Mesendoderm (in vitro differentiated cells): ENCODE data around the gene TNS3.

ENCODE experiments used
- DNase-seq: peaks from one replicate; pipeline ENCODE4 v3.0.0; 2013
- H2AK5ac ChIP-seq: 2 replicates; pipeline ENCODE4 v1.6.1; 2013; ENCODE audit warnings: low read length, inconsistent platforms
- H2BK120ac ChIP-seq: 2 replicates; pipeline ENCODE4 v1.6.1; 2013; ENCODE audit warnings: low read depth, mild to moderate bottlenecking, low read length, moderate library complexity, mixed read lengths
- H2BK15ac ChIP-seq: replicated peaks from 2 replicates; pipeline ENCODE4 v1.6.1; 2013; ENCODE audit warnings: low read depth, mild to moderate bottlenecking, moderate library complexity
- H2BK5ac ChIP-seq: 2 replicates; pipeline ENCODE4 v1.6.1; 2013; ENCODE audit warnings: low read length, inconsistent platforms
- H3K18ac ChIP-seq: 2 replicates; pipeline ENCODE4 v1.6.1; 2013; ENCODE audit warnings: mild to moderate bottlenecking, low read length, mixed read lengths
- H3K23ac ChIP-seq: one replicate; pipeline ENCODE4 v1.6.1; 2013; ENCODE audit warnings: low read length
- H3K27ac ChIP-seq: 2 replicates; pipeline ENCODE4 v1.5.1; 2013; ENCODE audit warnings: low read depth, mild to moderate bottlenecking, inconsistent platforms, low read length, moderate library complexity
- H3K27me3 ChIP-seq: 2 replicates; pipeline ENCODE4 v1.6.1; 2013; ENCODE audit warnings: low read length, control low read depth, mild to moderate bottlenecking, inconsistent platforms; ENCODE audit not compliant: insufficient read depth, poor library complexity
- H3K36me3 ChIP-seq: 2 replicates; pipeline ENCODE4 v1.6.1; 2013; ENCODE audit warnings: low read length, inconsistent platforms; ENCODE audit not compliant: control insufficient read depth, insufficient read depth
- H3K4ac ChIP-seq: one replicate; pipeline ENCODE4 v1.6.1; 2013; ENCODE audit warnings: low read depth, mild to moderate bottlenecking, low read length, moderate library complexity
- H3K4me1 ChIP-seq: 2 replicates; pipeline ENCODE4 v1.6.1; 2013; ENCODE audit warnings: low read depth, low read length, inconsistent platforms; ENCODE audit not compliant: control insufficient read depth
- H3K4me2 ChIP-seq: 2 replicates; pipeline ENCODE4 v1.6.1; 2013; ENCODE audit warnings: low read length
- H3K4me3 ChIP-seq: 2 replicates; pipeline ENCODE4 v1.5.1; 2013; ENCODE audit warnings: mild to moderate bottlenecking, low read length
- H3K56ac ChIP-seq: one replicate; pipeline ENCODE4 v1.6.1; 2013; ENCODE audit warnings: low read length
- H3K79me1 ChIP-seq: 2 replicates; pipeline ENCODE4 v1.6.1; 2013; ENCODE audit warnings: low read length, inconsistent platforms
- H3K79me2 ChIP-seq: 2 replicates; pipeline ENCODE4 v1.6.1; 2013; ENCODE audit warnings: mild to moderate bottlenecking, low read length; ENCODE audit not compliant: control insufficient read depth, insufficient read depth
- H3K9ac ChIP-seq: 2 replicates; pipeline ENCODE4 v1.6.1; 2013; ENCODE audit warnings: low read length, inconsistent platforms
- H4K5ac ChIP-seq: one replicate; pipeline ENCODE4 v1.6.1; 2013; ENCODE audit warnings: low read length
- H4K8ac ChIP-seq: one replicate; pipeline ENCODE4 v1.6.1; 2013; ENCODE audit warnings: low read depth, mild to moderate bottlenecking, control low read depth, low read length, moderate library complexity
- WGBS: extraction: QIAGEN DNeasy Blood & Tissue Kit; methylation state at CpG from one replicate; pipeline ENCODE4 v1.1.7; 2013; ENCODE audit warnings: low lambda C conversion rate, missing lambda C conversion rate; ENCODE audit not compliant: insufficient coverage; ENCODE audit errors: extremely low coverage; 5-methylcytosine and 5-hydroxymethylcytosine counted together

Gene TNS3

DNA sequence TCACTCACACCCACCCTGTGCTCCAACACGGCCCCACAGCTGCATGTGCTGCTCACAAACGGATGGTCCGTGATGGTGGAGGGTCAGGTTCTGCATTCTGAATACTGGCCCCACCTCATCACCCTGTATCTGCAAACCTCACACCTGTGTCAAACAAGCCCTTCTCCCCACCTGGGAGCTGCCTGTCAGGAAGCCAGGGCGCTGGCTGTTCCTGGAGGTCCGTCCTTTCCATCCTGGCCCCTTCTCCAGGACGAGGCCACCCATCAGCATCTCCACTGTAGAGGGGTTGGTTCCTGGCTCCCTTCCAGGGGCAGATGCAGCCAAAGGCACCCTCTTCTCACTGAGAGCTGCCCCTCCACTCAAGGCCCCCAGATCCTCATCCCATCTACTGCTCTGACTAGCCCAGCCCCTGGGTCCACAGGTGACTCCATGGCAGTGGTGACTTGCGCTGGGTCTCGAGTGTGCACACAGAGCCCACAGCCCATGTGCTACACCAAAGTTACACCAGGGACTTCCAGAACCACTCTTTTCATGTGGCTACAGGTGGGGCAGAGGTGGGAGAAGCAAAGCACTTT lies 229.4 kb downstream of the TNS3 start:
- no peak overlapping the region for H3K18ac ChIP-seq
- H3K79me2 ChIP-seq, result no peaks in the 10 kb centered on the region
- no peak overlapping the region for H3K56ac ChIP-seq
- H2BK15ac ChIP-seq, result no peak overlapping the region
- no peaks in the 10 kb centered on the region for H3K27me3 ChIP-seq
- DNase-seq, result no peak
- H2BK120ac ChIP-seq, result no peak overlapping the region
- H2AK5ac ChIP-seq, result no peak overlapping the region
- H2BK5ac ChIP-seq, result no peak overlapping the region
- no peak overlapping the region for H3K4me3 ChIP-seq
- no peak overlapping the region for H3K4ac ChIP-seq
- H3K36me3 ChIP-seq, result no peaks in the 10 kb centered on the region
- H3K79me1 ChIP-seq, result no peaks in the 10 kb centered on the region
- WGBS, result no CpG with 5 or more reads among the region's 8 CpGs
- H3K9ac ChIP-seq, result no peak overlapping the region
- H4K5ac ChIP-seq, result no peak overlapping the region
- no peak overlapping the region for H4K8ac ChIP-seq
- H3K4me2 ChIP-seq, result no peak overlapping the region
- no peak overlapping the region for H3K27ac ChIP-seq
- H3K23ac ChIP-seq, result no peak overlapping the region
- peaks cover 2% of the 10 kb centered on the region for H3K4me1 ChIP-seq

DNA sequence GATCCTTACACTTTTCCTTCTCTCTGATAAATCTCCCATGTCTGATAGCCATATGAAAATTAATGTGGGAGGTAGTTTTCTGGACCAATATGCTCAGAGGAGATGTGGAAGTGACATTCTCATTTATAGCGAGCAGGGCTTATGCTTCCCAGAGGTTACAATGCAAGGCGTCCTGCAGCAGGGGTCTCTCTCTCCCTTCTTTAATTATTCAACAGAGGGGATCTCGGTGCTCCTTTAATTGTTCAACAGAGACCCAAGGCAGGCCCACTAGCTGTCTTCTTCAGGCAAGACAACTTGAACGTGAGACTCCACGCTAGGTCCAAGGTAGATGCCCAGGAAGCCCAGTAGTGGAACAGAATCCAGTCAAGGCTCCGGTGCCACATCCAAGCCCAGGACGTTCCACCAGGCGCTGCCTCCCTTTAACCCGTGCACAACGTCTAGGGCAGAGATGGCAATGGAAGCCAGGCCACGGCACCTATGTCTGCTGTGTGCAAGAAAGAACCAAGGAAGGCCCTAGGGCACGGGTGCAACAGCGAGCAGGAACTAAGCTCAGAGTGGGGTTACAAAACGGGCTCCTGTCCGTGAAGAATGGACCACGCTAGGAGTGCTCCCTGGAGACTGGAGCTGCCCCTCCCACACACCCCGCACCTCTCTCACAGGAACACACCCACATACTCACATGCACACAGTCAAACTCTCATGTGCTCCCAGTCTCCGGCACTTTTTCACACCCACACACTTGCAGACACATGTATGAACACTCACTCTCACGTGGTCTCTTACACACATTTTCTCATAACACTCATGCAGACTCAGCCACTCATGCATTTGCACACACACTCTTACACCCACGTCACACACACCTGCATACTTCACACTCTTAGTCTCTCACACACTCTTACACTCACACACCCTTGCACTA lies 230.4 kb downstream of the TNS3 start:
- no peak overlapping the region for H3K4me3 ChIP-seq
- H3K18ac ChIP-seq, result no peak overlapping the region
- no peak overlapping the region for H3K4me2 ChIP-seq
- DNase-seq, result peak; percentile 27
- H3K4ac ChIP-seq, result no peak overlapping the region
- H3K23ac ChIP-seq, result no peak overlapping the region
- no peak overlapping the region for H4K5ac ChIP-seq
- H3K79me2 ChIP-seq, result no peaks in the 10 kb centered on the region
- WGBS, result 100% methylated on average over 1 of the region's 20 CpGs
- H3K27ac ChIP-seq, result no peak overlapping the region
- no peak overlapping the region for H3K56ac ChIP-seq
- H3K4me1 ChIP-seq, result peaks cover 2% of the 10 kb centered on the region
- H2AK5ac ChIP-seq, result no peak overlapping the region
- H3K36me3 ChIP-seq, result no peaks in the 10 kb centered on the region
- no peak overlapping the region for H2BK5ac ChIP-seq
- no peak overlapping the region for H2BK120ac ChIP-seq
- H3K79me1 ChIP-seq, result no peaks in the 10 kb centered on the region
- no peaks in the 10 kb centered on the region for H3K27me3 ChIP-seq
- H4K8ac ChIP-seq, result no peak overlapping the region
- H2BK15ac ChIP-seq, result no peak overlapping the region
- no peak overlapping the region for H3K9ac ChIP-seq

DNA sequence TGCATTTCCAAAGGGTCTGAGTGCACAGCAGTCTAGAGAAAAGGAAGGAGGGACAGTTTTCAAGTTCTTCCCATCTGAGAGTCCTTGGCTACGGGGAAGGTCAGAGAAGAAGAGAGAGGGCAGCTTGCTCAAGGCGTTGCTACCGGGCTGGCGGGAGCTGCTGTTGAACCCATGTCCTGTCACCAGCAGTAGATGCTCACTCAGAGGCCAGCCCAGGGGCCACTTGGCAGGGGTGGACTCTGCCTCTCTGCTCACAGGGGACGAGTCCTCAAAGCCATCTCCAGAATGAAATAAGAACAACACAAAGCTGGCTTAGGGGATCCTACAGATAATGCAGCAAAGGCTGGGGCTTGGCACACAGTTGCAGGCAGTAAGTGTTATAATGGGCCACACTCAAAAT lies 231.5 kb downstream of the TNS3 start:
- Histone ChIP-seq H3K36me3 (no peaks in the 10 kb centered on the region), H4K8ac (no peak overlapping the region), H3K23ac (no peak overlapping the region), H3K4ac (no peak overlapping the region), H2BK15ac (no peak overlapping the region), H3K9ac (no peak overlapping the region), H3K18ac (no peak overlapping the region), H3K4me2 (no peak overlapping the region), H3K27me3 (no peaks in the 10 kb centered on the region), H3K4me3 (no peak overlapping the region), H4K5ac (no peak overlapping the region), H3K79me1 (no peaks in the 10 kb centered on the region), H3K79me2 (no peaks in the 10 kb centered on the region), H2AK5ac (no peak overlapping the region), H3K56ac (no peak overlapping the region), H2BK120ac (no peak overlapping the region), H3K4me1 (peaks cover 2% of the 10 kb centered on the region), H3K27ac (no peak overlapping the region), H2BK5ac (no peak overlapping the region)
- no CpG with 5 or more reads among the region's 5 CpGs for WGBS
- DNase-seq, result no peak

DNA sequence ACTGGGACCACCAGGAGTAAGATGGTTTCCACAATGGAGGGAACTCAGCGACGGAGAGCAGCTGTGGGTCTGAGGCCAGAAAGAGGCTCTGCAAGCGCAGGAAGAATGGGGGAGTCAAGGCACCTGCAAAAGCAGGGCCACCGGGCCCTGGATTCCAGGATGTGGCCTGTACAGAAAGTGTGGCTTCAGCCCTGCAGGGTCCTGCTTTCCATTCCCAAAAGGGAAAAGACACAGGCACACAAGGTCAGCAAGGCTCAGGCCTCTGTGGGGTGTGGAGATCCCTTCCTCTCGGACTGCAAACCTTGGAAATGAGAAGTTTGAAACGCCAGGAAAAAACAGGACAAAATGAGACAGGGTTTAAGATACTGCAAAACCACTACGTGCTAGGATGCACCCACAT lies 232.5 kb downstream of the TNS3 start:
- no peaks in the 10 kb centered on the region for H3K79me1 ChIP-seq
- no peak overlapping the region for H2AK5ac ChIP-seq
- H3K18ac ChIP-seq, result no peak overlapping the region
- no peaks in the 10 kb centered on the region for H3K79me2 ChIP-seq
- no peak overlapping the region for H3K4ac ChIP-seq
- no CpG with 5 or more reads among the region's 7 CpGs for WGBS
- no peak overlapping the region for H4K5ac ChIP-seq
- H3K4me1 ChIP-seq, result no peaks in the 10 kb centered on the region
- no peak overlapping the region for H3K4me2 ChIP-seq
- no peak overlapping the region for H3K23ac ChIP-seq
- DNase-seq, result no peak
- no peak overlapping the region for H4K8ac ChIP-seq
- no peak overlapping the region for H3K56ac ChIP-seq
- H3K4me3 ChIP-seq, result no peak overlapping the region
- H3K27me3 ChIP-seq, result no peaks in the 10 kb centered on the region
- no peak overlapping the region for H2BK5ac ChIP-seq
- H3K9ac ChIP-seq, result no peak overlapping the region
- no peak overlapping the region for H2BK15ac ChIP-seq
- no peaks in the 10 kb centered on the region for H3K36me3 ChIP-seq
- H2BK120ac ChIP-seq, result no peak overlapping the region
- H3K27ac ChIP-seq, result no peak overlapping the region

DNA sequence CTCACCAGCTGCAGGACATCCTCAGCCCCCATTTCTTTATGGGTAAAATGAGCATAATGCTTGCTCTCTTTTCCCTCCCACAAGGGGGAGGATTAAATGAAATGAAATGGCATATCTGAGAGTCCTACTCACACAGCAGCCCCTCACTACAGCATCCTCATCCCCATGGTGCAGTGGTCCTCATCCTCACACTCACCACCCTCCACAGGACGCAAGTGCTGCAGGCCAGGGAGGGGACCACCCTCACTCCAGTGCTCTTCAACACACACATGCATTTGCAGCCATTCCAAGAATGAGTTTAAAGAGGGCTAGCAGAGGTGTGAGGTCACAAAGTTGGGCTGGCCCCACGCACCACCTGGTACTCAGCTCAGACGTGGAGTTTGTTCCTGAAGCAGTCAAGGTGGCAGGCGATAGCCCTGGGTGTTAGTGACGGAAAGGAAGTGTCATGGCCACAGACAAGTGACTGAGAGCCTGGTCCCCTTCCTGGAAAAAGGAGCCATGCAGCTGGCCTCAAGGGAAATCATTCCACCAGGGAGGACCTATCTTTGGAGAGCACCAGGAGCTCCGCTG lies 234.0 kb downstream of the TNS3 start:
- Histone ChIP-seq H3K23ac (no peak overlapping the region), H3K18ac (no peak overlapping the region), H3K56ac (no peak overlapping the region), H3K36me3 (no peaks in the 10 kb centered on the region), H3K79me1 (no peaks in the 10 kb centered on the region), H3K4me3 (no peak overlapping the region), H3K4me2 (no peak overlapping the region), H3K27me3 (no peaks in the 10 kb centered on the region), H3K4ac (no peak overlapping the region), H2AK5ac (no peak overlapping the region), H3K27ac (no peak overlapping the region), H3K79me2 (no peaks in the 10 kb centered on the region), H2BK15ac (no peak overlapping the region), H2BK120ac (no peak overlapping the region), H3K9ac (no peak overlapping the region), H2BK5ac (no peak overlapping the region), H4K8ac (no peak overlapping the region), H4K5ac (no peak overlapping the region), H3K4me1 (no peaks in the 10 kb centered on the region)
- DNase-seq, result no peak
- no CpG with 5 or more reads among the region's 6 CpGs for WGBS
